GM12873 (cell line): ENCODE results near the gene ANKRD63.

Experiments used
- TF ChIP-seq, protein P1 (sequence below): IDR thresholded peaks from 2 replicates; pipeline ENCODE4 v1.5.1; 2012; ENCODE audit warnings: low read depth, mild to moderate bottlenecking, moderate library complexity, low read length, control low read depth; ENCODE audit not compliant: insufficient read depth; ENCODE audit errors: missing control alignments

Gene ANKRD63

DNA sequence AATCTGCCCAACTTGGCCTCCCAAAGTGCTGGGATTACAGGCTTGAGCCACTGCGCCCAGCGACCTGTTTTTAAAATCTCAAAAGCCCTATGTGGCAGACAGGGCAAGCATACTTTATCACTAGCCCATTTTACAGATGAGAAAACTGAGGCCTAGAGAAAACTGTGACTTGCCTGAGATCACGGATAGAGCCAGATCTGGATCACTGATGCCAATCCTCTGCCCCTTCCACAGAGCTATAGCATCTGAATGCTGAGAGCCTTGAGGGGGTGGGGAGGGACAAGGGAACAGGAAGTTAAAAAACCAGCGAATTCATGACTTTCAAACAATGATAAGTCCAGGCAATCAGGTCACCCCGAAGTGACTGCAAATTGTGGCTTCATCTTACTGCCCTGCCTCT, 7.3 kb downstream of the ANKRD63 start:
- TF ChIP-seq, protein P1, sequence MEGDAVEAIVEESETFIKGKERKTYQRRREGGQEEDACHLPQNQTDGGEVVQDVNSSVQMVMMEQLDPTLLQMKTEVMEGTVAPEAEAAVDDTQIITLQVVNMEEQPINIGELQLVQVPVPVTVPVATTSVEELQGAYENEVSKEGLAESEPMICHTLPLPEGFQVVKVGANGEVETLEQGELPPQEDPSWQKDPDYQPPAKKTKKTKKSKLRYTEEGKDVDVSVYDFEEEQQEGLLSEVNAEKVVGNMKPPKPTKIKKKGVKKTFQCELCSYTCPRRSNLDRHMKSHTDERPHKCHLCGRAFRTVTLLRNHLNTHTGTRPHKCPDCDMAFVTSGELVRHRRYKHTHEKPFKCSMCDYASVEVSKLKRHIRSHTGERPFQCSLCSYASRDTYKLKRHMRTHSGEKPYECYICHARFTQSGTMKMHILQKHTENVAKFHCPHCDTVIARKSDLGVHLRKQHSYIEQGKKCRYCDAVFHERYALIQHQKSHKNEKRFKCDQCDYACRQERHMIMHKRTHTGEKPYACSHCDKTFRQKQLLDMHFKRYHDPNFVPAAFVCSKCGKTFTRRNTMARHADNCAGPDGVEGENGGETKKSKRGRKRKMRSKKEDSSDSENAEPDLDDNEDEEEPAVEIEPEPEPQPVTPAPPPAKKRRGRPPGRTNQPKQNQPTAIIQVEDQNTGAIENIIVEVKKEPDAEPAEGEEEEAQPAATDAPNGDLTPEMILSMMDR = no peak

DNA sequence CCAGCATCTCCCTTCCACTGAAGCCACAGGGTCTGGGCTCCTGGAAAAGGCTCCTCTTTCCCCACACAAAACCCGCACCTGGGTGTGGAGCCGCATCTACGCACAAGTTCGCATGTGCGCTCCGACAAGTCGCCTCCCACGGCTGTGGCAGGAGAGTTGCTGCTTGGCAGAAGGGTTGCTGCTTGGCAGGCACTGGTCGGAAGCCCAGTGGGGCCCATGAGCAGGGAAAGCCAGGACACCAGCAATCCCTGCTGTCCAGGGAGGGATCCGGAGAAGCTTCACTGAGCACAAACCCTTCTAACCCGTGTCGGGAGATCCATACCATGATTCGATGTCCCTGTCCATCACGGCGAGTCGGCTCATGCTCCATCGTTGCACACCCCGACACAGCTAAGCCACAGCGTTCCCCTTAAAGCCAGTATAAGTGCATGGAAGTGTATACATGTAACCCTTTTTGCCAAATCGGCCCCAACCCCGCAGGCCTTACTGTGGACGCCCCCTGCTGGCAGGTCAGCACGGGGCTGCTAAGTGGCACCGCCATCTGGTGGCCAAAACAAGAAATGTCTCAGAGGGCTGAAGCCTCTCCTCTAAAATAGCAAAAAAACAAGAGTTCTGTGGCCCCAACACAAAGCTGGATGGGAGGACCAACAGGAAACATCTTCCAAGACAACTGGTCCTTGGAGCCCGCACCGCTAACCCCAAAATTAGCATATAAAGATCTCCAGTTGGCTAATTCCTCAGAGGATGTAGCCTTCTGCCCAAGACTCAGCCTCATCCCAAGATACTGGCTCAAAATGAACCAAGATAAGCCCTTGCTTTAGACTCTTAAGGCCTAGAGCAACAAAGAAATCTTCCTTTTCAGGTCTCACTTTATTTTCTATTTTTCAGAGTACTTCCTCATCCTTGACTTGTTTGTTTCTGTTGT, 8.3 kb downstream of the ANKRD63 start:
- TF ChIP-seq, protein P1 = peak; percentile 100

DNA sequence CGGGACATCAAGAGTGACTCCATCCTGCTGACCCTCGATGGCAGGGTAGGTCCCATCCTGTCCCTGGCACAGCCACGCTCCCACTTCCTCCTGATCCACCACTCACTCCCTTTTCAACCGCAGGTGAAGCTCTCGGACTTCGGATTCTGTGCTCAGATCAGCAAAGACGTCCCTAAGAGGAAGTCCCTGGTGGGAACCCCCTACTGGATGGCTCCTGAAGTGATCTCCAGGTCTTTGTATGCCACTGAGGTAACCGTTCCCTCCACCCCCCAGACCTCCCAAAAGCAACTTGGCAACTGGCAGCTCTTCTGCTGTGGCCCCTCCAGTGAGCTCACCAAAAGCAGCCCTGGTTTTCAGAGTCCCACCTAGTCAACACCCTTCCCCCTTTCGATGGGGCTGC, 9.4 kb downstream of the ANKRD63 start:
- TF ChIP-seq, protein P1 = peak; percentile 9

DNA sequence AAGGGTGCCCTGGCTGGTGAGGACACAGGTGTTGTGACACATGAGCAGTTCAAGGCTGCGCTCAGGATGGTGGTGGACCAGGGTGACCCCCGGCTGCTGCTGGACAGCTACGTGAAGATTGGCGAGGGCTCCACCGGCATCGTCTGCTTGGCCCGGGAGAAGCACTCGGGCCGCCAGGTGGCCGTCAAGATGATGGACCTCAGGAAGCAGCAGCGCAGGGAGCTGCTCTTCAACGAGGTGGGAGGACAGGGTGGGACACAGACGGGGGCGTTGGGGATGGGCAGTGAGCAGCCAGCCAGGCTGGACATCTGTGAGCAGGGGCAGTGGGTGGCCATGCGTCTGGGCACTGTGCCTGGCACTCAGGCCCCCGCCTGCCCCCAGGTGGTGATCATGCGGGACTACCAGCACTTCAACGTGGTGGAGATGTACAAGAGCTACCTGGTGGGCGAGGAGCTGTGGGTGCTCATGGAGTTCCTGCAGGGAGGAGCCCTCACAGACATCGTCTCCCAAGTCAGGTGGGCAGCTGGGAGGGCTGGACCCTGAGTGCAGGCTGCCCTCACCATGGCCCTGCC, 10.3 kb downstream of the ANKRD63 start:
- TF ChIP-seq, protein P1 = peak; percentile 52

DNA sequence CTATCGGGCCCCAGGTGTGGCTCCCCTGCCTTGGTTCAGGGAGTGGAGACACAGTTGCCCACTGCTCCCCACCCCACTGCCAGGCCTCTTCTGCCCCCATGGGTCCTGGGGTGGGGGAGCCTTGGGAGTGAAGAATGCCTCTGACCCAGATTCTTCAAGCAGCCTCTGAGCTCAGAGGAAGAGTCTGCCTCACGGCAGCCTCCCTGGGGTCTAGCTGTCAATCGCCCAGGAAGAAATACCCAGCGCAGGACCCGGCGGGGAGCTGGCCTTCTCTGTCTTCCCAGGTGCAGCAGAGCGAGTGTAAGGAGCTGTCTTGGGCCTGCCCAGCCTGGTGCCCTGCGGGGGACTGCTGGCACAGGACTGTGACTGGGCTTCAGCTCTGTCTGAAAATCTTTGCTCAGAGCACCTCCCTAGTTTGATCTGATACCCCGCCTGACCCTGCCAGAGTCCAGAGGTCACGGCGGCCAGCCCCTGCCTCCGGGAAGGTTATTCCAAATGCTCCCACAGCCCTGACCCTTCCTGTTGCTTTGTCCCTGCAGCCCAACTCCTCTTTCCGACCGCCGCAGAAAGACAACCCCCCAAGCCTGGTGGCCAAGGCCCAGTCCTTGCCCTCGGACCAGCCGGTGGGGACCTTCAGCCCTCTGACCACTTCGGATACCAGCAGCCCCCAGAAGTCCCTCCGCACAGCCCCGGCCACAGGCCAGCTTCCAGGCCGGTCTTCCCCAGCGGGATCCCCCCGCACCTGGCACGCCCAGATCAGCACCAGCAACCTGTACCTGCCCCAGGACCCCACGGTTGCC, 11.0 kb downstream of the ANKRD63 start:
- TF ChIP-seq, protein P1 = no peak

DNA sequence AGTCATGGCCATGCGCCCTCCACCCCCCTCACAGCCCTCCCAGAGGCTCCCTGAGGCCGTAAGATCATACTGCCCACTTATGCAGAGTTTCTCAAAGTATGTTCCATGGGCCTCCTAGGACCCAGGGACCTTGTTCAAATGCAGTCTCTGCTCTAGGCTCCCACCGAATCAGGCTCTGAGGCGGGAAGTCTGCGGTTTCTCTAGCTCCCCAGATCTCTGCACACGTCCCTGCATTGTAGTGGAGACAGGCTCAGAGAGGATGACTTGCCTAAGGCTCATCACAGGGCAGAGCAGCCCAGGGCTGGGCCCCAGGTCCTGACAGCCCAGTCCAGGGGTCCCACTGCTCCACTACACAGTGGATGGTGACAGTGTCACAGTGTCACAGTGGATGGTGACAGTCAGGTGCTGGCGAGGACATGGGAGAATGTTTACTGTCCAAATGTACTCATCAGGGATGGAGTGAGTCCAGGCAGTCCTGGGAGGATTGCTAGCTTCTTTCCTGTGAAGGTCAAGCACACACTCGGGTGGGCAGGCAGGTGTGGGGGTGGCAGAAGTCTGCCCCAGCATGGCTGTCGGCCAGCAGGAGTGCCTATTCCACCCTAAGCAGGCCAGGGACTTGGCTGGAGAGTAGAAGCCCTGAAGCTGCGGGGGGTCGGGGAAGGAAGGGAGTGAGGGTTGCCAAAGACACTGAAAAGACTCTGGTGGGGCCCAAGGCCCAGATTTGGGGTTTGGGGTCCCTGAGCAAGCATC, 12.4 kb downstream of the ANKRD63 start:
- TF ChIP-seq, protein P1 = no peak
